Fibroblast of lung (primary cell): ENCODE data around the gene EVX2.

Source experiments
- CTCF ChIP-seq, 2 donors: IDR thresholded peaks in 1 of 2; conservative IDR thresholded peaks in 1 of 2; 1 replicate in 1 of 2; 2 replicates in 1 of 2; pipeline ENCODE4 v1.5.1; 2011 to 2012; ENCODE audit warnings: low read length in 2 of 2, control low read depth in 1 of 2, inconsistent platforms in 1 of 2, low read depth in 1 of 2, mild to moderate bottlenecking in 1 of 2
- EZH2 ChIP-seq: IDR thresholded peaks from 2 replicates; pipeline ENCODE4 v1.5.1; 2012; ENCODE audit warnings: low read length, control low read depth, mild to moderate bottlenecking; ENCODE audit errors: missing control alignments

GRCh38 chr2:176038694-176039093 lies 45.1 kb downstream of the EVX2 start:
- TF ChIP-seq CTCF (conservative IDR thresholded peaks at IDR 0.05 in 1 of 2, IDR thresholded peaks at IDR 0.05 in 1 of 2; ENCODE audit: low read depth in 1 of 2, low read length in 2 of 2) (no peak), EZH2 (no peak)
